Prostate gland (tissue), 2 donors: Measurements from ENCODE around the gene MT2A. TPM values are rescaled to one million over a fixed set of nuclear protein-coding genes. Genes with fewer than 3 reads are reported as not detected.

ENCODE experiments used
- DNase-seq: peaks from one replicate; pipeline ENCODE4 v3.0.0-alpha.2; 2019; ENCODE audit warnings: low spot score
- H3K27ac ChIP-seq, 2 donors: fragments of 200-600 bp; sonication (generic); 2 replicates each; pipeline ENCODE4 v1.5.1; 2017 to 2019
- H3K27me3 ChIP-seq: fragments of 200-600 bp; sonication (generic); replicated peaks from 2 replicates; pipeline ENCODE4 v1.5.1; 2019; ENCODE audit not compliant: insufficient read depth
- H3K36me3 ChIP-seq, 2 donors: fragments of 200-600 bp; sonication (generic); 1 replicate in 1 of 2; 2 replicates in 1 of 2; pipeline versions ENCODE4 v1.5.1 to v1.8.1; 2017 to 2019
- H3K4me1 ChIP-seq: fragments of 200-600 bp; sonication (generic); replicated peaks from 2 replicates; pipeline ENCODE4 v1.5.1; 2019
- H3K4me3 ChIP-seq, 2 donors: fragments of 200-600 bp; sonication (generic); 2 replicates each; pipeline ENCODE4 v1.5.1; 2017 to 2019
- H3K9me3 ChIP-seq: fragments of 200-600 bp; sonication (generic); 2 replicates; pipeline ENCODE4 v1.5.1; 2017
- POLR2A ChIP-seq: fragments of 450-650 bp; IDR thresholded peaks from one replicate; pipeline ENCODE4 v1.6.1; 2016; ENCODE audit warnings: antibody characterized with exemption, mild to moderate bottlenecking
- POLR2AphosphoS5 ChIP-seq: sonication (generic); formaldehyde crosslinking; IDR thresholded peaks from one replicate; pipeline ENCODE4 v1.6.1; 2017; ENCODE audit warnings: antibody characterized with exemption
- WGBS: methylation state at CpG from one replicate; pipeline ENCODE4 v1.1.5; 2018; 5-methylcytosine and 5-hydroxymethylcytosine counted together
- intact Hi-C: fragments of 100-400 bp; cut with DNase I; formaldehyde crosslinking; loops from one replicate; pipeline ENCODE4 v1.14.2; 2022
- total RNA-seq, 2 donors: library from RNA; depleted of rRNA; stranded (reverse); fragments of >200 nt; gene quantifications; one replicate each; pipeline ENCODE4 v1.1.0, GENCODE V29; 2016
- TF ChIP-seq, protein P1 (sequence below), 4 experiments: fragments of 200-600 bp in 2 of 4; fragments of 450-650 bp in 2 of 4; sonication (generic) in 2 of 4; IDR thresholded peaks; 1 replicate in 3 of 4; 2 replicates in 1 of 4; pipeline ENCODE4 v1.5.1; 2016 to 2019; ENCODE audit warnings: antibody characterized with exemption in 4 of 4, mild to moderate bottlenecking in 2 of 4, moderate library complexity in 2 of 4

Gene MT2A
- total RNA-seq, 2 donors from 2014 or later, result 134 to 214 TPM

DNA sequence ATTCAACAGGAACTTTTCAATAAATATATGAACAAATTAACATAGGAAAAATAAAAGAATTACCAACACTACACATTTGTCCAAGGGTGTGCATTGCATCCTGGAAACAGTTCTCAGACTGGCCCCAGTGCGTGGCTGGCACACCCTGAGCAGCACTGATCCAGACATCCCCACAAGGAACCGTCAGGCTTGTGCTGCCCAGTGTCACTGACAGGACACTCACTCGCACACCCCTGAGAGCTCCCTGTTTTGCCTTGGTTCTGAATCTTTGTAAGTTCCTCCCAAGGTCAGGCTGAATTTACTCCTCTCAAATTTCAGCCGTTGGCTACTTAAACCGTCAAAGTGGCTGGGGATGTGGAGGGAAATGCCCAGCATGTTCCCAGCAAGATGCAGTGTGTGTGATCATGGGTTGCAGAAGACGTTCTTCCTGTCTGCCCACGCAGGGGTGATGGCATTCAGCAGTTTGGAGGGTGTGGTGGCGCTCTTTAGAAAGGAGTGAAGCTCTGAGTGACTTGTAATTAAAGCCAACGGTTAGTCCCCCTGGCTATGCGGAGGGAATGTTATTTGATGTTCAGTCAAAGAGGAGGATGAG is 1.7 kb downstream of the MT2A start:
- 16% methylated on average over 10 of the region's 10 CpGs for WGBS
- H3K9me3 ChIP-seq, result no peaks in the 10 kb centered on the region
- peak overlapping the region; percentile 33 to 57 for H3K4me3 ChIP-seq
- DNase-seq, result peak; percentile 49
- peaks cover 22% of the 10 kb centered on the region for H3K4me1 ChIP-seq
- no peaks in the 10 kb centered on the region for H3K27me3 ChIP-seq
- intact Hi-C loops, result no loop called here
- H3K36me3 ChIP-seq, result no peaks in the 10 kb centered on the region
- peak; percentile 15 for TF ChIP-seq POLR2A
- TF ChIP-seq, protein P1, sequence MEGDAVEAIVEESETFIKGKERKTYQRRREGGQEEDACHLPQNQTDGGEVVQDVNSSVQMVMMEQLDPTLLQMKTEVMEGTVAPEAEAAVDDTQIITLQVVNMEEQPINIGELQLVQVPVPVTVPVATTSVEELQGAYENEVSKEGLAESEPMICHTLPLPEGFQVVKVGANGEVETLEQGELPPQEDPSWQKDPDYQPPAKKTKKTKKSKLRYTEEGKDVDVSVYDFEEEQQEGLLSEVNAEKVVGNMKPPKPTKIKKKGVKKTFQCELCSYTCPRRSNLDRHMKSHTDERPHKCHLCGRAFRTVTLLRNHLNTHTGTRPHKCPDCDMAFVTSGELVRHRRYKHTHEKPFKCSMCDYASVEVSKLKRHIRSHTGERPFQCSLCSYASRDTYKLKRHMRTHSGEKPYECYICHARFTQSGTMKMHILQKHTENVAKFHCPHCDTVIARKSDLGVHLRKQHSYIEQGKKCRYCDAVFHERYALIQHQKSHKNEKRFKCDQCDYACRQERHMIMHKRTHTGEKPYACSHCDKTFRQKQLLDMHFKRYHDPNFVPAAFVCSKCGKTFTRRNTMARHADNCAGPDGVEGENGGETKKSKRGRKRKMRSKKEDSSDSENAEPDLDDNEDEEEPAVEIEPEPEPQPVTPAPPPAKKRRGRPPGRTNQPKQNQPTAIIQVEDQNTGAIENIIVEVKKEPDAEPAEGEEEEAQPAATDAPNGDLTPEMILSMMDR (IDR thresholded peaks at IDR 0.05), result no peak
- TF ChIP-seq POLR2AphosphoS5, result peak; percentile 37
- peak overlapping the region; percentile 86 to 90 for H3K27ac ChIP-seq

DNA sequence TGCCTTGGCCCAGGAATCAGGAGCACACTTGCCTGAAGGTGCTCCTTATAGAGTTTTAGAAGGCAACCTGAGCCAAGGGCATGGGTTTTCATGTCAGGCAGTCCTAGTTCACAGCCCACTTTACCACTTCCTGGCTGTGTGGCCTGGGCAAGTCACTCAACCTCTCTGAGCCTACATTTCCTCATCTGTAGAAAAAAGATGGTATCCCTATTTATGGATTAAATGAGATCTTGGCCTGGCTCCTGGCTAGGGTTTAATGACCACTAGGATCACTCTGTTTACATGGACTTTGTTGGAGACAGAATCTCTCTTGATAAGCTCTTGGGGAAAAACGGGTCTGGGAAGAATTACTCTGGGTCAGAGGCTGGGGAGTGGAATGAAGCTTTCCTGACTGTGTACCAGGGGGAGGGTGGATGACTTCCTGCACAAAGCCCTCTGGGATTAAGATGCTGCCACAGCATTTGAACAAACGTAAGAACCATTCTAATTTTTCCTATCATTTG is 2.3 kb downstream of the MT2A start:
- Histone ChIP-seq H3K27ac (peak overlapping the region; percentile 86 to 90), H3K9me3 (no peaks in the 10 kb centered on the region), H3K36me3 (no peaks in the 10 kb centered on the region), H3K27me3 (no peaks in the 10 kb centered on the region), H3K4me1 (peaks cover 22% of the 10 kb centered on the region), H3K4me3 (no peak overlapping the region)
- no peak for DNase-seq
- WGBS, result 45% methylated on average over 2 of the region's 2 CpGs
- no peak for TF ChIP-seq POLR2A
- intact Hi-C loops, result no loop called here

DNA sequence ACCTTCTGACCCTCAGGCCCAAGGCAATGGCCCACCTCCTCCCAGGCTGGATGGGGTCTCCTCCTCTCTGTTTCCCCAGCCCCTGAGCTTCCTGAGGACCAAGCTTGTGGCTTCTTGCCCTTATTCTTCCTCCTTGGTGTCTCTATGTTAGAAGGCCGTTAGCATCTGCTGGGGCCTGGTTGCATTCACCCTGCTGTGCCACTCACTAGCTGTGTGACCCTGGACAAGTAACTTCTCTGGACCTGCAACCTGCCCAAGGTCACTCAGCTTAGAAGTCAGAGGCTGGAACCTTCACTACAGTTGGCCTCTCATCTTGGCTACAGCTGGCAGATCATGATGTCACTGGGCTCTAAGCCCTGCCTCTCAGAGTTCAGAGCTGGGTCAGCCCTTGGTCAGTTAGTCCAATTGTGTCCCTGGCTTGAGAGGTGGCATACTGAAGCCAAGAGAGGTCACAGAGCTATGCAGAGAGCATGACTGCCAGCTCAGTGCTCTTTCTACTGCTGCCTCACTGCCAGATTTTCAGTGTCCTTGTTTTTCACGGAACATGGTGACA is 3.0 kb downstream of the MT2A start:
- Histone ChIP-seq H3K36me3 (no peaks in the 10 kb centered on the region), H3K9me3 (no peaks in the 10 kb centered on the region), H3K27ac (peak overlapping the region; percentile 86 to 90), H3K4me3 (no peak overlapping the region), H3K4me1 (peaks cover 22% of the 10 kb centered on the region), H3K27me3 (no peaks in the 10 kb centered on the region)
- intact Hi-C loops, result no loop called here
- WGBS, result 78% methylated on average over 2 of the region's 2 CpGs
- TF ChIP-seq POLR2A, result no peak
- TF ChIP-seq, protein P1 (IDR thresholded peaks at IDR 0.05), result no peak
- no peak for TF ChIP-seq POLR2AphosphoS5
- DNase-seq, result no peak

DNA sequence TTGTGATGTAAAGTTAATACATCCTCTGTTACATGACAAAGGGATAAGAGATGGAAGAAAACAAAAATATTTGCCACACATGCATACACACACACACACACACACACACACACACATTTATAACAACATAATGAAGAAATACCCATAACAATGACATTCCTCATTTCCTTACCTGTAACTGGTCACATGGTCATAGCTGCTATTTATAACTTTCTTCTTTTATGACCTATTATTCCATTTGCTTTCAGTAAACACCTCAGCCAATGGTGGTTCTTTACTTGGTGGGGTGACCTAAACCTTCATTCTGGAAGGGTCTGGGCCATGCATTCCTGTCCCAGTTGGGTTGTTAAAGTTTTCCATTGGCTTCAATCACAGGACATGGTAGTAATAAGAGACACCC is 5.3 kb downstream of the MT2A start:
- no peaks in the 10 kb centered on the region for H3K36me3 ChIP-seq
- H3K4me3 ChIP-seq, result no peak overlapping the region
- no peak overlapping the region for H3K27ac ChIP-seq
- H3K9me3 ChIP-seq, result no peaks in the 10 kb centered on the region
- TF ChIP-seq POLR2A (no peak), POLR2AphosphoS5 (no peak)
- H3K27me3 ChIP-seq, result no peaks in the 10 kb centered on the region
- intact Hi-C loops, result no loop called here
- DNase-seq, result no peak
- peaks cover 5% of the 10 kb centered on the region for H3K4me1 ChIP-seq

DNA sequence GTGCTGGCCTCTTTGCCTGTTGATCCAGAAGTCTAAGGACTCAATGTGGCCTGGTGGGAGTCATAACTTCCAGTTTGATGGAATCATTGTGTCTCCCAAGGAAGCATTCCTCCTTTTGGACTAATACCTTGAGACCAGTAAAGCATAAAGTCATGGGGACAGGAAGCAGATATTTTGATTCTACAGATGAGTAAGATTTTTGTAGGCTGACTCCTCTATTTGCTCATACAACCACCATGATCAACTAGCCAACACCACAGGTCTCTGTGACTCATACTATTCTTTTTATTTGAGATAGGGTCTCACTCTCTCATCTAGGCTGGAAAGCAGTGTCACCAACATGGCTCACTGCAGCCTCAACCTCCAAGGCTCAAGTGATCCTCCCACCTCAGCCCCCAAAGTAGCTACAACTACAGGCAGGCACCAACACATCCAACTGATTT is 6.2 kb downstream of the MT2A start:
- Histone ChIP-seq H3K9me3 (no peaks in the 10 kb centered on the region), H3K27ac (no peak overlapping the region), H3K27me3 (no peaks in the 10 kb centered on the region), H3K4me3 (no peak overlapping the region), H3K36me3 (no peaks in the 10 kb centered on the region), H3K4me1 (peaks cover 5% of the 10 kb centered on the region)
- DNase-seq, result no peak
- intact Hi-C loops, result no loop called here
- TF ChIP-seq, protein P1 (IDR thresholded peaks at IDR 0.05), result no peak
- TF ChIP-seq POLR2AphosphoS5, result no peak
- TF ChIP-seq POLR2A, result no peak

DNA sequence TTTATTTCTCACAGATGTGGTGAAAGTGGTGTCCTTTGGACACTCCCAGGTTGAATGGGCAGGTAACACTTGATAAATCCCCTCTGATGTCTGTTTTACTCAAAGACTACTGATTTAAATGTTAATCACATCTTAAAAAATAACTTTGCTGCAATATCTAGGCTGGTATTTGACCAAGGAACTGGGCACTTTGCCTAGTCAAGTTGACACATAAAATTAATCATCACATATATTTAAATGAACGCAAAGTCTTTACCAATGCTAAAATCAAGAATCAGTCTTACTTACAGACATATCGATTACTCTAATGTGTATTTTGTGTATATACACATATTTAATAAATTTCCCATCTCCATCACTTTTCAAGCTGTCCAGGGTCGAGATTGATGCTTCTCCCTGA is 7.0 kb downstream of the MT2A start:
- Histone ChIP-seq H3K9me3 (no peaks in the 10 kb centered on the region), H3K4me1 (peaks cover 1% of the 10 kb centered on the region), H3K36me3 (no peaks in the 10 kb centered on the region), H3K4me3 (no peak overlapping the region), H3K27ac (no peak overlapping the region), H3K27me3 (no peaks in the 10 kb centered on the region)
- TF ChIP-seq POLR2AphosphoS5 (no peak), POLR2A (no peak)
- TF ChIP-seq, protein P1 (IDR thresholded peaks at IDR 0.05), result no peak
- DNase-seq, result no peak
- intact Hi-C loops, result no loop called here
- 93% methylated on average over 3 of the region's 3 CpGs for WGBS
